Measurements from ENCODE around the gene ARL6IP5. TPM values are rescaled to one million over a fixed set of nuclear protein-coding genes. Genes with fewer than 3 reads are reported as not detected.
A peak's percentile ranks its signal among the peaks of the same experiment; 100 is the strongest.

ARL6IP5 gene
- total RNA-seq, 1 experiment from 2014 or later = 41.5 TPM

DNA sequence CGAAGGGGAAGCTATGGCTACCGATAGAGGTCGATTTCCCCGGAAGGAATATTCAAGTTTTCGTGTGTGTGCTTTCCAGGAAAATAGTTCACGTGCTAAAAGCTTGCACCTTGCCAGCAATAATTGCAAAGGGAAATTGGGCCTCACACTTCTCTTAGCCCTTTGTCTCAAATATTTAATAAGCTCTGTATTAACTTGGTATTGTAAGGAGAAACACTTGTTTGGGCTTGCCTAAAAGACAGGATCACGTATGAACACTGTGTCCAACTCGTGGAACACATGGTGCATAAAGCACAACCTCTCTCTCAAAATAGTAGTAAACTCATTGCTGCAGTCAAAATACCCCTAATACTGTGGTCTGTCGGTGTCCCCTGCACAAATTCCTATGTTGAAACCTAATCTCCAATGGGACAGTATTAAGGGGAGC, 32.3 kb upstream of the ARL6IP5 start:
- Histone ChIP-seq H3K27me3 (ENCODE audit: control insufficient read depth, insufficient read depth, low read length) (no peaks in the 10 kb centered on the region), H3K27ac (ENCODE audit: low read length) (peak overlapping the region; percentile 90), H3K4me3 (ENCODE audit: low read depth in 2 of 2, low read length in 2 of 2) (peak overlapping the region; percentile 92 to 95), H3K9me3 (ENCODE audit: control insufficient read depth, insufficient read depth, low read depth, low read length) (no peaks in the 10 kb centered on the region), H3K4me1 (ENCODE audit: control insufficient read depth, insufficient read depth, low read length) (peaks cover 3% of the 10 kb centered on the region; the same call in 1 of the 2 replicates), H3K36me3 (ENCODE audit: control insufficient read depth, insufficient read depth, low read length) (peaks cover 28% of the 10 kb centered on the region)
- POLR2A ChIA-PET = interaction anchor here (0.7 kb wide), 1 partner anchor 39 kb away, joined by 5 read pairs; the partner anchor contains the start of gene EOGT
- ATAC-seq = peak; percentile 6; the same call in 1 of the 2 replicates
- DNase-seq (ENCODE audit: low read depth, low spot score) = no peak
- TF ChIP-seq POLR2AphosphoS5 (IDR thresholded peaks at IDR 0.05; ENCODE audit: low read depth, low read length) = no peak
- TF ChIP-seq CTCF (IDR thresholded peaks at IDR 0.05) = no peak
- TF ChIP-seq, protein P1, sequence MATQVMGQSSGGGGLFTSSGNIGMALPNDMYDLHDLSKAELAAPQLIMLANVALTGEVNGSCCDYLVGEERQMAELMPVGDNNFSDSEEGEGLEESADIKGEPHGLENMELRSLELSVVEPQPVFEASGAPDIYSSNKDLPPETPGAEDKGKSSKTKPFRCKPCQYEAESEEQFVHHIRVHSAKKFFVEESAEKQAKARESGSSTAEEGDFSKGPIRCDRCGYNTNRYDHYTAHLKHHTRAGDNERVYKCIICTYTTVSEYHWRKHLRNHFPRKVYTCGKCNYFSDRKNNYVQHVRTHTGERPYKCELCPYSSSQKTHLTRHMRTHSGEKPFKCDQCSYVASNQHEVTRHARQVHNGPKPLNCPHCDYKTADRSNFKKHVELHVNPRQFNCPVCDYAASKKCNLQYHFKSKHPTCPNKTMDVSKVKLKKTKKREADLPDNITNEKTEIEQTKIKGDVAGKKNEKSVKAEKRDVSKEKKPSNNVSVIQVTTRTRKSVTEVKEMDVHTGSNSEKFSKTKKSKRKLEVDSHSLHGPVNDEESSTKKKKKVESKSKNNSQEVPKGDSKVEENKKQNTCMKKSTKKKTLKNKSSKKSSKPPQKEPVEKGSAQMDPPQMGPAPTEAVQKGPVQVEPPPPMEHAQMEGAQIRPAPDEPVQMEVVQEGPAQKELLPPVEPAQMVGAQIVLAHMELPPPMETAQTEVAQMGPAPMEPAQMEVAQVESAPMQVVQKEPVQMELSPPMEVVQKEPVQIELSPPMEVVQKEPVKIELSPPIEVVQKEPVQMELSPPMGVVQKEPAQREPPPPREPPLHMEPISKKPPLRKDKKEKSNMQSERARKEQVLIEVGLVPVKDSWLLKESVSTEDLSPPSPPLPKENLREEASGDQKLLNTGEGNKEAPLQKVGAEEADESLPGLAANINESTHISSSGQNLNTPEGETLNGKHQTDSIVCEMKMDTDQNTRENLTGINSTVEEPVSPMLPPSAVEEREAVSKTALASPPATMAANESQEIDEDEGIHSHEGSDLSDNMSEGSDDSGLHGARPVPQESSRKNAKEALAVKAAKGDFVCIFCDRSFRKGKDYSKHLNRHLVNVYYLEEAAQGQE (IDR thresholded peaks at IDR 0.05; ENCODE audit: insufficient read depth in 1 of 2, low read depth in 2 of 2, low read length in 1 of 2) = no peak
- no peak for TF ChIP-seq TCF7L2 (IDR thresholded peaks at IDR 0.05; ENCODE audit: low read depth, low read length)
- no peak for TF ChIP-seq SIN3A (IDR thresholded peaks at IDR 0.05; ENCODE audit: borderline replicate concordance, insufficient read depth, low read depth, low read length)
- intact Hi-C loops (cut with micrococcal nuclease; ENCODE audit: unreplicated experiment) (no loop called here), in situ Hi-C loops (cut with HindIII; ENCODE audit: low pct_unique_long_range_greater_than_20kb, low sequenced_read_pairs) (no loop called here)
- CTCF ChIA-PET = interaction anchor here (0.6 kb wide), 1 partner anchor 32 kb away, joined by 3 read pairs; no protein-coding TSS in a partner anchor
- no TSS peak for BruUV-seq (replicated peaks)

GRCh38 chr3:69058180-69058946, 26.4 kb upstream of the ARL6IP5 start:
- POLR2A ChIA-PET = no interaction called here
- ATAC-seq = no peak
- intact Hi-C loops (cut with micrococcal nuclease; ENCODE audit: unreplicated experiment) (no loop called here), in situ Hi-C loops (cut with HindIII; ENCODE audit: low pct_unique_long_range_greater_than_20kb, low sequenced_read_pairs) (no loop called here)
- Histone ChIP-seq H3K4me1 (ENCODE audit: control insufficient read depth, insufficient read depth, low read length) (no peaks in the 10 kb centered on the region), H3K27me3 (ENCODE audit: control insufficient read depth, insufficient read depth, low read length) (no peaks in the 10 kb centered on the region), H3K4me3 (ENCODE audit: low read depth in 2 of 2, low read length in 2 of 2) (no peak overlapping the region), H3K9me3 (ENCODE audit: control insufficient read depth, insufficient read depth, low read depth, low read length) (no peaks in the 10 kb centered on the region), H3K27ac (ENCODE audit: low read length) (no peak overlapping the region), H3K36me3 (ENCODE audit: control insufficient read depth, insufficient read depth, low read length) (peaks cover 27% of the 10 kb centered on the region)
- no peak for DNase-seq (ENCODE audit: low read depth, low spot score)
- BruUV-seq (replicated peaks) = no TSS peak
- CTCF ChIA-PET = no interaction called here
- TF ChIP-seq, protein P1 (IDR thresholded peaks at IDR 0.05; ENCODE audit: insufficient read depth in 1 of 2, low read depth in 2 of 2, low read length in 1 of 2) = no peak
- no peak for TF ChIP-seq CTCF (IDR thresholded peaks at IDR 0.05)
- TF ChIP-seq POLR2AphosphoS5 (IDR thresholded peaks at IDR 0.05; ENCODE audit: low read depth, low read length) = no peak
- TF ChIP-seq TCF7L2 (IDR thresholded peaks at IDR 0.05; ENCODE audit: low read depth, low read length) = no peak

All from Panc1 (cell line).